GM10266 (cell line): Measurements from ENCODE around the gene GPAM.

Experiments used
- DNase-seq: peaks from one replicate; pipeline ENCODE4 v3.0.0; 2012; ENCODE audit errors: extremely low spot score
- TF ChIP-seq, protein P1 (sequence below): IDR thresholded peaks from 2 replicates; pipeline ENCODE4 v1.5.1; 2012; ENCODE audit warnings: mild to moderate bottlenecking, low read depth; ENCODE audit not compliant: control insufficient read depth, insufficient read depth; ENCODE audit errors: missing control alignments

The GPAM gene

DNA sequence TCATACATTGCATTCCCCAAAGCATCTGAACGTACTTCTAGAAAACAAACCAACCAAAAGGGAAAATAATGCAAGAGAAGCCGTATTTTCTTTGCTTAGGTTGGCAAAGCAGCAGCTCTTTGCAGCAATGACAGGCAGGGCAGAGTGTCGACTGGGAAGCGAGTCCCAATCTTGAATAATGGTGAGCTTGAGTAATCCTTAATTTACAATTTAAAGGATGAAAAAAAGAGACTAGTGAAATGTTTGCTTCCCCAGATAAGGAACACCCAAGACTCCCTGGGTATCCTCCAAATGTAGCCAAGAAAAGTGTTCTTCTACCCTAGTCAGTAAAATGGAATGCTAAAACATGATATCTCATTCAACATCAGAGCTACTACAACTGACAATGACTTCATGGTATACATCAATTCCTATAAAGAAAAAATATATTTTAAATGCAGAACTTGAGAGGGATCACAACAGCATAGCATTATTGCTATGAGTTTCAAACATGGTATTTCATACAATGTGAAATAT lies 32.0 kb downstream of the GPAM start:
- TF ChIP-seq, protein P1, sequence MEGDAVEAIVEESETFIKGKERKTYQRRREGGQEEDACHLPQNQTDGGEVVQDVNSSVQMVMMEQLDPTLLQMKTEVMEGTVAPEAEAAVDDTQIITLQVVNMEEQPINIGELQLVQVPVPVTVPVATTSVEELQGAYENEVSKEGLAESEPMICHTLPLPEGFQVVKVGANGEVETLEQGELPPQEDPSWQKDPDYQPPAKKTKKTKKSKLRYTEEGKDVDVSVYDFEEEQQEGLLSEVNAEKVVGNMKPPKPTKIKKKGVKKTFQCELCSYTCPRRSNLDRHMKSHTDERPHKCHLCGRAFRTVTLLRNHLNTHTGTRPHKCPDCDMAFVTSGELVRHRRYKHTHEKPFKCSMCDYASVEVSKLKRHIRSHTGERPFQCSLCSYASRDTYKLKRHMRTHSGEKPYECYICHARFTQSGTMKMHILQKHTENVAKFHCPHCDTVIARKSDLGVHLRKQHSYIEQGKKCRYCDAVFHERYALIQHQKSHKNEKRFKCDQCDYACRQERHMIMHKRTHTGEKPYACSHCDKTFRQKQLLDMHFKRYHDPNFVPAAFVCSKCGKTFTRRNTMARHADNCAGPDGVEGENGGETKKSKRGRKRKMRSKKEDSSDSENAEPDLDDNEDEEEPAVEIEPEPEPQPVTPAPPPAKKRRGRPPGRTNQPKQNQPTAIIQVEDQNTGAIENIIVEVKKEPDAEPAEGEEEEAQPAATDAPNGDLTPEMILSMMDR, result no peak
- no peak for DNase-seq

DNA sequence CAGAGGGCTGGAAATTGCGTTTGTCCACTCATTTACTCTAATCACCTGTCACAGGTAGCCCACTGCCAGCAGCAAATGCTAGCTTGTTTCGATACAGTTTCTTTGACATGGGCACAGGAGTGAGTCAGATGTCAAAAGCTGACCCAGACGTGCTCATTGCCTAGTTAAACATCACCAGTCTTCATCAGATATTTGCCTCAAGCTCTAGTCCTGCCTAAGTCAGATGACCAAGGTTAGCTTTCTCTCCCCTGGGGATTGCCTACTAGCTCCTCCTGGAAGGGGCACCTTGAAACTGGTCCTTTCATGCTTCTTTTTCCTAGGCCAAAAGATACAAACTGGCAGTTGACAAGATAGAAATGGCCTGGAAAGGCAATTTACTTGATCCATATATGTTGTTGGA lies 35.2 kb downstream of the GPAM start:
- TF ChIP-seq, protein P1, result no peak
- DNase-seq, result no peak

DNA sequence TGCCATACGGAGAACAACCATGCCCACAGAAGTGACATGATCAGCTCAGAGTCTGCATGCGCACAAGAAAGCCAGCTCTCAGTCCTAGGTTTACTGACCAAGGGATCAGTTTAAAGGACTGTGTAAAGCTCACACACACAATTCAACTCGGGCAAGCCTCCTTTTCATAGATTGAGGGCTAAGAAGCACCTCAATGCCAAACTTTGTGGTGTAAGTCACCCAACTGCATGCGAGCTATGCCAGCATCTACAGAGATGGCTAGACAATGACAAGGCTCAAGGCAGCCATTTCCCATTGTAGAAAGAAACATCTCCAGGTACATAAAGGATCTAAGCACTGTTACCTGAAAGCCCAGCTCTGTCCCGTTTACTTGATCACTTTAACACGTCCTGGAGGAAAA lies 36.8 kb downstream of the GPAM start:
- TF ChIP-seq, protein P1, result no peak
- DNase-seq, result no peak

DNA sequence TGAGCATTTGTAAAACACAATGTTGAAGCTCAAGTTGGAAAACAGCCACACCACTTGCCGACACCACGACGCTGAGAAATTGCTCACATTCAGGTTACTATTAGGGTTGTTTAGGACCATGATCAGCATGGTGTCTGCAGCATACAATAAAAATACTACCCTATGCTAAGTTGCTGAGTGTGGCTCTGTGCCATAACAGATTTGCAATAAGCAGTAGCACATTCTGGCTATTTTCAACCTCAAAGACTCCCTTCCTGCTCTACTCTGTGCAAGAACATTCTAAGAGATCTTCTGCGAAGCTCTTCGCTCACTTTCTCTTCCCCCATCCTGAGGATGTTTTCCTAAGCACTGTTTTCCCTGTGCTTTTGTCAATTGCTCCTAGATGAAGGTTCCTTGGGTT lies 38.3 kb downstream of the GPAM start:
- no peak for DNase-seq
- TF ChIP-seq, protein P1, result no peak

DNA sequence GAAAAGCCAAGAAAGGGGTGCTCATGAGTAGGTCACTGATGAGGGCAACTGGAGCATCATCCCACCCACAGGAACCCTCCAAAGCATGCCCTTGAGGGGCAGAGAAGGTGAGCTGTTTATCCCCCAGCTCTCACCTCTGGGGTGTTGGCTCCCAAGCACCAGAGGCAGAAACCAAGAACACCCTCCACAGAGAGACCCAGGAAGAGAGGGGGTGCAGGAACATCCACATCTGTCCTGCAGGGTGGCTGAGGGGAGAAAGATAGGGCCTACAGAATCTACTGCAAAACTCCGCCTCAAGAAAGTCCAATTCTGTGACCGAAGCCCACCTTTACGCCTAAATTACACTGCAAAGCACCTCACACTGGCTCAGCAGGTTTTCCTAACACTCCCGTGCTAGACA lies 40.1 kb downstream of the GPAM start:
- DNase-seq, result no peak
- TF ChIP-seq, protein P1, result no peak

DNA sequence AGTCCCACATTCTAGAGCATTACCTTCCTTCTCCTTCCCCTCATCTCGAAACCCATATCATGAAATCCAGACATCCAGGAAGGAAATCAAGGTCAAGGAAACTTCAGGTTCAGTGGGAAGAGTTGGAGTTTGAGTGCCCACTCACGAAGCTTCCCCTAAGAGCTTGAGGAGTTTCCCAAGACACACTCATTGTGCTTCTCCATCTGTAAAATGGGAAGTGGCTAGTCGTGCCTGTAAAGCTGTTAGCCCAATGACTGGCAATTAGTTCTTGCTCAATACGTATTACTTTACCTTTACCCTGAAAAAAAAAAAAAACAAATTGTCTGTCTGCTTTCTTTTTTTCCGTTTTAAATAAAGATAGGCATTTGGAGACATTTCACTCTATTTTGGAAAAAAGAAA lies 42.3 kb downstream of the GPAM start:
- DNase-seq, result no peak
- TF ChIP-seq, protein P1, result no peak

DNA sequence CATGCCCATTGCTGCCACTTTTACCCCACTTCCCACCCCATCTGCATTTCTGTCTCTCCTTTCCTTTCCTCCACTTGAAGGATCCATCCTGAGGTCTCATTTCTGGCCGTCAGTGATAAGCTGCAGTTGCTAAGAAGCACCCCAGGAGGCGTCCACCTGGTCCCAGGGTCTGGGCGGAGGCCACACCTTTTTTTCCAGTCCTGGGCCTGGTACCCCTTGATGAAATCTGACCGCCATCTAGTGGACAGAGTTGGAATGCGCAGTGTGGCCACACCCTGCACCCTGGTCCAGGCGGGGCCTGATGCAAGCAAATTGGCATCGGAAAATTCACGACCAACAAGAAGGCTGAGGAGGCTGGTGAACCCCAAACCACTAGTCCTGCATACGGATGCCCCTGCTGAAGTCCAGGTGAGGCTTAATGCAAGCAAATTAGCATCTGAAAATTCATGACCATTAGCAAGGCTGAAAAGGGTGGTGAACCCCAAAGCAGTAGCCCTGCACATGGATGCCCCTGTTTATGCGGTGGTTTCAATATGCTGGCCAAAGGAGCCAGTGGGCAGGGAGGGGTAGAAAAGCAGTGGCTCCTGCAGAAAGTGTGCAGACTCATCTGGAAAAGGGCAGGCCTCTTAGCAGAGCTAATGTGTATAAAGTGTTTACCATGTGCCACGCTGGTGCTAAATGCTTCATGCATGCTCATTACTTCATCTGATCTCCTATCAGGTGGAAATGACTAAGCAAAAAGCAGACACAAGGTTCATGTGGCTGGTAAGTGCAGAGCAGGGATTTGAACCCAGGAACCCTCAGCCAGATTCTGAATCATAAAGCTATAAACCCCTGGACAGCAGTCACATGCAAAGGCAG lies 43.2 kb downstream of the GPAM start:
- peak; percentile 69 for DNase-seq
- TF ChIP-seq, protein P1, result peak; percentile 93
